GM23248 (cell line): ENCODE measurements around the gene ISL2.

Source experiments
- EZH2 ChIP-seq: fragments of 200-600 bp; sonication (generic); IDR thresholded peaks from 2 replicates; pipeline ENCODE4 v1.6.1; 2018; ENCODE audit warnings: antibody characterized with exemption, mild to moderate bottlenecking; ENCODE audit not compliant: insufficient read depth, poor library complexity, severe bottlenecking
- EZH2phosphoT487 ChIP-seq: fragments of 200-600 bp; sonication (generic); IDR thresholded peaks from 2 replicates; pipeline ENCODE4 v1.6.1; 2018; ENCODE audit warnings: antibody characterized with exemption, moderate library complexity, mild to moderate bottlenecking, low read depth; ENCODE audit not compliant: insufficient read depth

- TF ChIP-seq EZH2phosphoT487: no peak
- peak; percentile 8 for TF ChIP-seq EZH2
Measured at GRCh38 chr15:76339305-76340197, 3.0 kb downstream of the ISL2 start.
